ENCODE results near the gene DLL3. TPM values are rescaled to one million over a fixed set of nuclear protein-coding genes. Genes with fewer than 3 reads are reported as not detected.

DLL3 gene
- total and polyA plus RNA-seq, 2 experiments from 2014 or later: 1.1 to 1.6 TPM

DNA sequence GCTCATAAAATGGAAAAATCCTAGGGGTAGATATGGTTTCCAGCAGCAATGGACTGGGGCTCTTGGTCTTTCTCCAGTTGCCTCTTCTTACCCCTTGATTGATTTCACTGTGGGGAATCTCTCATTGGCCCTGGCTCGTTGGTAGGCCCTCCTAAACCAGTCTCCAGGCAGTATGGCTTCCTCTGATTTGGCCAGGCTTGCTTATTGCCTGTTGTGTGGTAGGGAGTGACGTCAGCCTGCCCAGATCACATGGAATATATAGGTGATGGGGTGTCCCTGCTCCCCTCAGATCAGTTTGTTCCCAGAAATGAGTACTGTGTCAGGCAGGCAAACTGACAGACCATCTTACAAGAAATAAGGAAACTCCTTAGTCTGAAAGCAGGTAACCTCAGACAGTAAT, 10.5 kb downstream of the DLL3 start:
- H3K36me3 ChIP-seq (replicated peaks; ENCODE audit: insufficient read depth, low read depth): no peaks in the 10 kb centered on the region
- H3K9me2 ChIP-seq (replicated peaks; ENCODE audit: insufficient read depth): no peaks in the 10 kb centered on the region
- no peaks in the 10 kb centered on the region for H3K79me2 ChIP-seq
- no peak for DNase-seq (ENCODE audit: low spot score)
- no peak overlapping the region for H3K4me2 ChIP-seq
- no peak overlapping the region for H2AFZ ChIP-seq
- H3K9me3 ChIP-seq (ENCODE audit: low read depth): no peaks in the 10 kb centered on the region
- peaks cover 48% of the 10 kb centered on the region for H3K27me3 ChIP-seq
- H4K20me1 ChIP-seq (ENCODE audit: insufficient read depth, poor library complexity, severe bottlenecking): no peaks in the 10 kb centered on the region
- 64% methylated on average over 2 of the region's 2 CpGs for WGBS (ENCODE audit: low lambda C conversion rate, missing lambda C conversion rate)
- no peak overlapping the region for H3K27ac ChIP-seq
- peaks cover 6% of the 10 kb centered on the region for H3K4me1 ChIP-seq (ENCODE audit: insufficient read depth)
- no peak for TF ChIP-seq EZH2phosphoT487 (IDR thresholded peaks at IDR 0.05; ENCODE audit: low read depth, severe bottlenecking, unreplicated experiment)
- TF ChIP-seq, protein P1, sequence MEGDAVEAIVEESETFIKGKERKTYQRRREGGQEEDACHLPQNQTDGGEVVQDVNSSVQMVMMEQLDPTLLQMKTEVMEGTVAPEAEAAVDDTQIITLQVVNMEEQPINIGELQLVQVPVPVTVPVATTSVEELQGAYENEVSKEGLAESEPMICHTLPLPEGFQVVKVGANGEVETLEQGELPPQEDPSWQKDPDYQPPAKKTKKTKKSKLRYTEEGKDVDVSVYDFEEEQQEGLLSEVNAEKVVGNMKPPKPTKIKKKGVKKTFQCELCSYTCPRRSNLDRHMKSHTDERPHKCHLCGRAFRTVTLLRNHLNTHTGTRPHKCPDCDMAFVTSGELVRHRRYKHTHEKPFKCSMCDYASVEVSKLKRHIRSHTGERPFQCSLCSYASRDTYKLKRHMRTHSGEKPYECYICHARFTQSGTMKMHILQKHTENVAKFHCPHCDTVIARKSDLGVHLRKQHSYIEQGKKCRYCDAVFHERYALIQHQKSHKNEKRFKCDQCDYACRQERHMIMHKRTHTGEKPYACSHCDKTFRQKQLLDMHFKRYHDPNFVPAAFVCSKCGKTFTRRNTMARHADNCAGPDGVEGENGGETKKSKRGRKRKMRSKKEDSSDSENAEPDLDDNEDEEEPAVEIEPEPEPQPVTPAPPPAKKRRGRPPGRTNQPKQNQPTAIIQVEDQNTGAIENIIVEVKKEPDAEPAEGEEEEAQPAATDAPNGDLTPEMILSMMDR (IDR thresholded peaks at IDR 0.05; ENCODE audit: poor library complexity): no peak
- TF ChIP-seq EZH2 (IDR thresholded peaks at IDR 0.05; ENCODE audit: borderline replicate concordance): no peak
- H3K4me3 ChIP-seq: no peak overlapping the region

DNA sequence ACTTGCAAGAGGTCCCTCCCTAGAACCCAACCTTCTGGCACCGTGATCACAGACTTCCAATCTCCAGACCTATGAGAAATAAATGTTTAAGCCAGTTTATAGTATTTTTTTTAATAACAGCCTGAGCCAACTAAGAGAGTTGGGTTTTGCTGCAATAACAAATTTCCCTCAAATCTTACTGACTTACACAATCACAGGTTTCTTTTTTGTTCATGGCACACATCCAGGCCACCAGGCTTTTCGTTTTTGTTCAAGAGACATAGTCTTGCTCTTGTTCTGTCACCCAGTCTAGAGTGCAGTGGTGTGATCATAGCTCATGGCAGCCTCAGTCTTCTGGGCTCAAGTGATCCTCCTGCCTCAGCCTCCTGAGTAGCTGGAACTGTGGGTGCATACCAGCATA, 14.2 kb downstream of the DLL3 start:
- peaks cover 61% of the 10 kb centered on the region for H3K27me3 ChIP-seq
- 79% methylated on average over 2 of the region's 2 CpGs for WGBS (ENCODE audit: low lambda C conversion rate, missing lambda C conversion rate)
- no peak overlapping the region for H3K4me2 ChIP-seq
- TF ChIP-seq EZH2 (IDR thresholded peaks at IDR 0.05; ENCODE audit: borderline replicate concordance) (no peak), EZH2phosphoT487 (IDR thresholded peaks at IDR 0.05; ENCODE audit: low read depth, severe bottlenecking, unreplicated experiment) (no peak)
- TF ChIP-seq, protein P1 (IDR thresholded peaks at IDR 0.05; ENCODE audit: poor library complexity): no peak
- H3K79me2 ChIP-seq: no peaks in the 10 kb centered on the region
- no peaks in the 10 kb centered on the region for H3K4me1 ChIP-seq (ENCODE audit: insufficient read depth)
- no peaks in the 10 kb centered on the region for H4K20me1 ChIP-seq (ENCODE audit: insufficient read depth, poor library complexity, severe bottlenecking)
- no peaks in the 10 kb centered on the region for H3K9me3 ChIP-seq (ENCODE audit: low read depth)
- H2AFZ ChIP-seq: no peak overlapping the region
- DNase-seq (ENCODE audit: low spot score): no peak
- no peak overlapping the region for H3K4me3 ChIP-seq
- no peak overlapping the region for H3K27ac ChIP-seq
- no peaks in the 10 kb centered on the region for H3K9me2 ChIP-seq (replicated peaks; ENCODE audit: insufficient read depth)
- H3K36me3 ChIP-seq (replicated peaks; ENCODE audit: insufficient read depth, low read depth): no peaks in the 10 kb centered on the region

GRCh38 chr19:39514840-39515550, 16.2 kb downstream of the DLL3 start, which contains the start of gene SELENOV:
SELENOV (plus strand) TSS chr19:39515139; CDS start chr19:39515213, 74 bp downstream.
- H3K27ac ChIP-seq: no peak within 1 kb of the TSS
- peak; percentile 61 for DNase-seq (ENCODE audit: low spot score)
- H3K4me3 ChIP-seq: peak within 1 kb of the TSS; percentile 28
- H3K27me3 ChIP-seq: peaks cover 46% of the 10 kb centered on the region
- peak within 1 kb of the TSS; percentile 88 for H3K4me2 ChIP-seq
- no peaks in the 10 kb centered on the region for H4K20me1 ChIP-seq (ENCODE audit: insufficient read depth, poor library complexity, severe bottlenecking)
- no peaks in the 10 kb centered on the region for H3K36me3 ChIP-seq (replicated peaks; ENCODE audit: insufficient read depth, low read depth)
- no peaks in the 10 kb centered on the region for H3K79me2 ChIP-seq
- peak within 1 kb of the TSS; percentile 86 for H2AFZ ChIP-seq
- no peaks in the 10 kb centered on the region for H3K4me1 ChIP-seq (ENCODE audit: insufficient read depth)
- no peaks in the 10 kb centered on the region for H3K9me2 ChIP-seq (replicated peaks; ENCODE audit: insufficient read depth)
- H3K9me3 ChIP-seq (ENCODE audit: low read depth): no peaks in the 10 kb centered on the region
- WGBS (ENCODE audit: low lambda C conversion rate, missing lambda C conversion rate): under 1% methylated on average over 25 of the region's 56 CpGs
- TF ChIP-seq EZH2 (IDR thresholded peaks at IDR 0.05; ENCODE audit: borderline replicate concordance): no peak
- no peak for TF ChIP-seq EZH2phosphoT487 (IDR thresholded peaks at IDR 0.05; ENCODE audit: low read depth, severe bottlenecking, unreplicated experiment)
- TF ChIP-seq, protein P1 (IDR thresholded peaks at IDR 0.05; ENCODE audit: poor library complexity): peak; percentile 33

All from hepatocyte (in vitro differentiated cells).